PC-3 (cell line): ENCODE results near the gene CYP19A1. TPM values are rescaled to one million over a fixed set of nuclear protein-coding genes. Genes with fewer than 3 reads are reported as not detected.

ENCODE experiments used
- ATAC-seq: fragments of 200-7000 bp; cut with Tn5 transposase; 2 replicates; pipeline ENCODE4 v1.9.1; 2020; ENCODE audit warnings: mild to moderate bottlenecking, moderate library complexity
- BruUV-seq: library from RNA; stranded (reverse); fragments of 400-500 nt; replicated peaks from 2 replicates; lab custom pipeline; 2021; lab: Mats Ljungman, UMichigan
- CTCF ChIA-PET: fragments of 300-600 bp; sonication (Branson Sonifier 250); formaldehyde crosslinking; loops from one replicate; lab custom pipeline; 2022; ENCODE audit warnings: antibody characterized with exemption; lab: Charles Lee
- POLR2A ChIA-PET: fragments of 300-600 bp; sonication (Branson Sonifier 250); formaldehyde crosslinking; loops from one replicate; lab custom pipeline; 2022; ENCODE audit warnings: antibody characterized with exemption; ENCODE audit not compliant: unreplicated experiment; lab: Charles Lee
- DNase-seq: peaks from one replicate; pipeline ENCODE4 v3.0.0-alpha.2; 2015
- H2AFZ ChIP-seq: fragments of 300-600 bp; sonication (generic); 2 replicates; pipeline ENCODE4 v1.6.0; 2016; ENCODE audit warnings: antibody characterized with exemption, low read length
- H3F3A ChIP-seq: fragments of 300-600 bp; sonication (generic); one replicate; pipeline ENCODE4 v1.6.0; 2017; ENCODE audit warnings: antibody characterized with exemption, low read length, control low read depth, mild to moderate bottlenecking; ENCODE audit not compliant: unreplicated experiment
- H3K27ac ChIP-seq: fragments of 300-600 bp; sonication (generic); 2 replicates; pipeline ENCODE4 v1.5.1; 2016; ENCODE audit warnings: mild to moderate bottlenecking, low read length
- H3K27me3 ChIP-seq: fragments of 300-600 bp; sonication (generic); 2 replicates; pipeline ENCODE4 v1.6.1; 2016; ENCODE audit warnings: low read length, mixed read lengths
- H3K36me3 ChIP-seq: fragments of 300-600 bp; sonication (generic); 2 replicates; pipeline ENCODE4 v1.6.1; 2016; ENCODE audit warnings: low read depth, mixed run types, low read length, mixed read lengths
- H3K4me1 ChIP-seq: fragments of 300-600 bp; sonication (generic); 2 replicates; pipeline ENCODE4 v1.5.1; 2016; ENCODE audit warnings: low read length; ENCODE audit not compliant: insufficient read depth
- H3K4me2 ChIP-seq: fragments of 300-600 bp; sonication (generic); 2 replicates; pipeline ENCODE4 v1.6.0; 2016; ENCODE audit warnings: low read length
- H3K4me3 ChIP-seq: fragments of 300-600 bp; sonication (generic); 2 replicates; pipeline ENCODE4 v1.5.1; 2016; ENCODE audit warnings: mild to moderate bottlenecking, low read length, mixed read lengths
- H3K79me2 ChIP-seq: fragments of 300-600 bp; sonication (generic); 2 replicates; pipeline ENCODE4 v1.6.1; 2017; ENCODE audit warnings: low read length, mixed read lengths
- H3K9ac ChIP-seq: fragments of 300-600 bp; sonication (generic); 2 replicates; pipeline ENCODE4 v1.6.0; 2016; ENCODE audit warnings: mild to moderate bottlenecking, low read length
- H3K9me2 ChIP-seq: fragments of 300-600 bp; sonication (generic); replicated peaks from 2 replicates; pipeline ENCODE4 v1.6.1; 2016; ENCODE audit warnings: mixed run types, low read length, mixed read lengths
- H3K9me3 ChIP-seq: fragments of 300-600 bp; sonication (generic); 2 replicates; pipeline ENCODE4 v1.6.1; 2016; ENCODE audit warnings: low read length, mixed read lengths
- H4K20me1 ChIP-seq: fragments of 300-600 bp; sonication (generic); 2 replicates; pipeline ENCODE4 v1.6.1; 2016; ENCODE audit warnings: low read length, mixed read lengths
- EZH2 ChIP-seq: fragments of 300-600 bp; sonication (generic); IDR thresholded peaks from one replicate; pipeline ENCODE4 v1.6.1; 2017; ENCODE audit warnings: antibody characterized with exemption, mild to moderate bottlenecking, low read length; ENCODE audit not compliant: unreplicated experiment
- EZH2phosphoT487 ChIP-seq: fragments of 300-600 bp; sonication (generic); IDR thresholded peaks from 2 replicates; pipeline ENCODE4 v1.6.1; 2018; ENCODE audit warnings: mild to moderate bottlenecking, antibody characterized with exemption, low read length, borderline replicate concordance
- intact Hi-C: fragments of 100-400 bp; cut with micrococcal nuclease; formaldehyde crosslinking; loops from 2 replicates; pipeline ENCODE4 v1.9.0; 2023
- total RNA-seq: library from RNA; depleted of rRNA; stranded (reverse); fragments of >200 nt; gene quantifications from 2 replicates; pipeline ENCODE4 v1.2.3, GENCODE V29; 2014
- TF ChIP-seq, protein P1 (sequence below): fragments of 300-600 bp; sonication (generic); conservative IDR thresholded peaks from 2 replicates; pipeline ENCODE4 v1.5.1; 2017; ENCODE audit warnings: antibody characterized with exemption, low read depth, mild to moderate bottlenecking, low read length

Gene CYP19A1
- total RNA-seq, 1 experiment from 2014 or later, result not detected

DNA sequence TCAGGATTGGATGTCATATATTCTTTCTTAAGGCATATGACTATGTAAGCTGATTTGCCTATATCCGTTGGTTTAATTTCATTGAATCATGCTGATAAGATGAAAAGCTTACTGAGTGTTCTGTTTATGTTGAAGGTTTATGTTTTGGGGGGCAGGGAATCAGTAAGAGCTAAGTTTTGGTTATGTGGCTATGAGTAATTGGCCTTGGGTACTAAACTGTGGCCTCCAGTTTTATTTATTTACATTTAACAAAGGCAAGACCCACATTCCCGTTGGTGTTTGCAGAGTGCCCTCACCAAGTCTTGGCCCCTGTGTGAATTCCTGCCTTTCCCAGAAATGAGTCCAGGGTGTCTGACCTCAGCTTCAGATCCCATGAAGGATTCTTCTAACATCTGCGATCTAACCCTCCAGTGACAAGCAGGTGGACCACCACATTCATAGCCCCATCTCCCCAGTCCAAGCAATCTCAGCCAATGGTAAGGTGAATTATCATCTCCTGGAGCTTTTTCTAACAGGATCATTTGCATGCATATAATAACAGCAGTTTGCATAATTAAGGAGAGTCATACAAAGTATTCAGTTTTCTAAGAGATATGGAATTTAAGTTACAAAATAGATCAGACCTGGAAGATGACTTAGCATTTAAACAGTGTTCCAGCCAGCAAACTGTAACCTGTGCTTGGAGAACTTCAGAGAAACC lies 30.5 kb upstream of the CYP19A1 start:
- intact Hi-C loops, result loop anchor here (5.0 kb wide), 2 partner anchors 57 to 87 kb away; no protein-coding TSS in a partner anchor
- Histone ChIP-seq H3K36me3 (no peaks in the 10 kb centered on the region), H2AFZ (no peak overlapping the region), H3K4me2 (peak overlapping the region; percentile 75), H3K9ac (peak overlapping the region; percentile 81), H3K9me2 (no peaks in the 10 kb centered on the region), H3K27ac (peak overlapping the region; percentile 95), H3K9me3 (no peaks in the 10 kb centered on the region), H3K79me2 (no peaks in the 10 kb centered on the region), H4K20me1 (no peaks in the 10 kb centered on the region), H3K4me3 (no peak overlapping the region), H3K27me3 (no peaks in the 10 kb centered on the region), H3K4me1 (peaks cover 46% of the 10 kb centered on the region), H3F3A (peaks cover 3% of the 10 kb centered on the region)
- TF ChIP-seq, protein P1, sequence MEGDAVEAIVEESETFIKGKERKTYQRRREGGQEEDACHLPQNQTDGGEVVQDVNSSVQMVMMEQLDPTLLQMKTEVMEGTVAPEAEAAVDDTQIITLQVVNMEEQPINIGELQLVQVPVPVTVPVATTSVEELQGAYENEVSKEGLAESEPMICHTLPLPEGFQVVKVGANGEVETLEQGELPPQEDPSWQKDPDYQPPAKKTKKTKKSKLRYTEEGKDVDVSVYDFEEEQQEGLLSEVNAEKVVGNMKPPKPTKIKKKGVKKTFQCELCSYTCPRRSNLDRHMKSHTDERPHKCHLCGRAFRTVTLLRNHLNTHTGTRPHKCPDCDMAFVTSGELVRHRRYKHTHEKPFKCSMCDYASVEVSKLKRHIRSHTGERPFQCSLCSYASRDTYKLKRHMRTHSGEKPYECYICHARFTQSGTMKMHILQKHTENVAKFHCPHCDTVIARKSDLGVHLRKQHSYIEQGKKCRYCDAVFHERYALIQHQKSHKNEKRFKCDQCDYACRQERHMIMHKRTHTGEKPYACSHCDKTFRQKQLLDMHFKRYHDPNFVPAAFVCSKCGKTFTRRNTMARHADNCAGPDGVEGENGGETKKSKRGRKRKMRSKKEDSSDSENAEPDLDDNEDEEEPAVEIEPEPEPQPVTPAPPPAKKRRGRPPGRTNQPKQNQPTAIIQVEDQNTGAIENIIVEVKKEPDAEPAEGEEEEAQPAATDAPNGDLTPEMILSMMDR, result no peak
- TF ChIP-seq EZH2phosphoT487, result no peak
- no peak for TF ChIP-seq EZH2
- ChIA-PET CTCF (interaction anchor here (1.2 to 1.3 kb wide), 2 partner anchors 82 to 87 kb away, joined by 4 to 6 read pairs; no protein-coding TSS in a partner anchor), POLR2A (interaction anchor here (0.6 kb wide), 1 partner anchor 24 kb away, joined by 3 read pairs; no protein-coding TSS in a partner anchor)
- DNase-seq (peak; percentile 86), ATAC-seq (peak; percentile 65)
- BruUV-seq, result TSS peak; percentile 69

DNA sequence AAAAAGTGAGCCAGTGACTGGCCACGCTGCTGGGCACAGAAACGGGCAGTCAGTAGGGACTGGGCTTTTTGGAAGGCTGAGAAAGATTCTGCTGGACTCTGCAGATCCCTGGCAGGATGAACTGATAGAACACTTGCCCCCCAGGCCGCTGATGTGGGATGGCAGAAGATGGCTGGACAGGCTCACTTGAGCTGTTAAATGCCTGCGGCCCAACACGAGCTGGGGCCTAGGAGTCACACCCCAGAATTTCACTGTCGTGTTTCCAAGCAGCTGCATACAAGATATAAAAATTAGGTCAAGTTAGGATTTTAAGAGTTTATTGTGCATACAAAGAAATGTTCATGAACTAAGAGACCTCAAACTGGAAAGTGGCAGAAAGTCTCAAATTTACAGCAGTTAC lies 29.9 kb upstream of the CYP19A1 start:
- H3K4me2 ChIP-seq, result peak overlapping the region; percentile 75
- no peak for ATAC-seq
- TSS peak; percentile 53 for BruUV-seq
- H3F3A ChIP-seq, result peaks cover 3% of the 10 kb centered on the region
- H3K27me3 ChIP-seq, result no peaks in the 10 kb centered on the region
- peak overlapping the region; percentile 95 for H3K27ac ChIP-seq
- H3K9me3 ChIP-seq, result no peaks in the 10 kb centered on the region
- H3K9me2 ChIP-seq, result no peaks in the 10 kb centered on the region
- no peak for DNase-seq
- H3K4me1 ChIP-seq, result peaks cover 46% of the 10 kb centered on the region
- peak overlapping the region; percentile 81 for H3K9ac ChIP-seq
- TF ChIP-seq EZH2, result no peak
- no peaks in the 10 kb centered on the region for H3K79me2 ChIP-seq
- ChIA-PET CTCF (interaction anchor here (1.2 kb wide), 1 partner anchor 81 kb away, joined by 6 read pairs; no protein-coding TSS in a partner anchor), POLR2A (no interaction called here)
- intact Hi-C loops, result loop anchor here (5.0 kb wide), 2 partner anchors 56 to 86 kb away; no protein-coding TSS in a partner anchor
- no peak overlapping the region for H2AFZ ChIP-seq
- no peaks in the 10 kb centered on the region for H3K36me3 ChIP-seq
- no peak overlapping the region for H3K4me3 ChIP-seq
- no peaks in the 10 kb centered on the region for H4K20me1 ChIP-seq

DNA sequence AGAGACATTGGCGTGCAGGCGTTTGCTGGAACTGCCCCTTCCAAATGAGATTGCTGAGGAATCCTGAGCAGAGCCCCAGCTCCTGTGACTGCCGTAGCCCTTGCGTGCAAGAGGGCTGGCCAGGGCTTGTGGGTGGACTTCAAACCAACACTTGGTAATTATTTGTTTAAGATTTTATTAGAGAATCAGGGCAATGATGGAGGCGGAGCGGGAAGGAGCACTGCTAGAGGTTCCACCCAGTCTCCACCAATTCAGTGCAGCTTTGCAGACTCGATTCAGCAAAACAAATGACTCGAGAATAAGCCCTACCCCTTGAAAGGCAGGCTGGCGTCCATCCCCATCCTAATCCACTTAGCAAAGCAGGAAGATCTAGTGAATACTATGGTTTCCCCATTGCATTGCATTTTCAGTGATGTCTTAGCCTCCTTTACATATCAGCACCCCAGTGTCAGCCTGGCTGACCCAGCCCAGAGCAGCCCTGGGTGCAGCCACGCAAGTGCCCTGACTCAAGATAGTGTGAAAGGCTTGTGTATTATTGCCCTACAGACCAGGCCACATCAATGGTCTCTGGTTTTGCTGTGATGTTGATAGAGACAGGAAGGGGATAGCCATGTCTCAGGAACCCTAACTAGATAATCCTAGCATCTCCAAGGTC lies 29.1 kb upstream of the CYP19A1 start:
- H3K9me2 ChIP-seq, result no peaks in the 10 kb centered on the region
- peaks cover 3% of the 10 kb centered on the region for H3F3A ChIP-seq
- no peaks in the 10 kb centered on the region for H3K79me2 ChIP-seq
- peak overlapping the region; percentile 75 for H3K4me2 ChIP-seq
- no peaks in the 10 kb centered on the region for H3K9me3 ChIP-seq
- peak; percentile 65 for ATAC-seq
- no peak for TF ChIP-seq EZH2
- no peak for TF ChIP-seq EZH2phosphoT487
- TF ChIP-seq, protein P1, result no peak
- H4K20me1 ChIP-seq, result no peaks in the 10 kb centered on the region
- DNase-seq, result peak; percentile 75
- intact Hi-C loops, result loop anchor here (1.0 to 5.0 kb wide), 4 partner anchors 9 to 85 kb away; no protein-coding TSS in a partner anchor
- H3K4me3 ChIP-seq, result peak overlapping the region; percentile 30; the same call in 1 of the 2 replicates
- H3K27me3 ChIP-seq, result no peaks in the 10 kb centered on the region
- ChIA-PET POLR2A (no interaction called here), CTCF (interaction anchor here (1.2 kb wide), 1 partner anchor 81 kb away, joined by 3 read pairs; no protein-coding TSS in a partner anchor)
- H3K4me1 ChIP-seq, result peaks cover 46% of the 10 kb centered on the region
- peak overlapping the region; percentile 81 for H3K9ac ChIP-seq
- H3K36me3 ChIP-seq, result no peaks in the 10 kb centered on the region
- TSS peak; percentile 51 for BruUV-seq
- H2AFZ ChIP-seq, result peak overlapping the region; percentile 5; the same call in 1 of the 2 replicates
- peak overlapping the region; percentile 95 for H3K27ac ChIP-seq
